SJSA1 (cell line): ENCODE measurements around the gene PNPLA4. TPM values are rescaled to one million over a fixed set of nuclear protein-coding genes. Genes with fewer than 3 reads are reported as not detected.

Experiments used
- DNase-seq, 2 experiments: peaks; one replicate each; pipeline ENCODE4 v3.0.0-alpha.2; 2015 to 2020; ENCODE audit warnings: low spot score in 2 of 2, low read depth in 1 of 2
- H3K27ac ChIP-seq: fragments of 250-450 bp; sonication (Bioruptor Pico); 2 replicates; pipeline ENCODE4 v1.5.1; 2020; ENCODE audit warnings: mild to moderate bottlenecking, moderate library complexity
- H3K27me3 ChIP-seq: fragments of 250-450 bp; sonication (Bioruptor Pico); replicated peaks from 2 replicates; pipeline ENCODE4 v1.5.1; 2020; ENCODE audit warnings: mild to moderate bottlenecking, moderate library complexity
- H3K36me3 ChIP-seq: fragments of 250-450 bp; sonication (Bioruptor Pico); 2 replicates; pipeline ENCODE4 v1.5.1; 2020; ENCODE audit warnings: mild to moderate bottlenecking
- H3K4me1 ChIP-seq: fragments of 250-450 bp; sonication (Bioruptor Pico); replicated peaks from 2 replicates; pipeline ENCODE4 v1.6.1; 2021; ENCODE audit warnings: mild to moderate bottlenecking
- H3K4me3 ChIP-seq: fragments of 250-450 bp; sonication (Bioruptor Pico); 2 replicates; pipeline ENCODE4 v1.5.1; 2020; ENCODE audit warnings: mild to moderate bottlenecking
- H3K9me3 ChIP-seq: fragments of 250-450 bp; sonication (Bioruptor Pico); replicated peaks from 2 replicates; pipeline ENCODE4 v1.5.1; 2020; ENCODE audit warnings: mild to moderate bottlenecking
- total RNA-seq: library from RNA; depleted of rRNA; stranded (reverse); fragments of >200 nt; shearing (Covaris generic); gene quantifications from 2 replicates; pipeline ENCODE4 v1.2.3, GENCODE V29; 2014; rRNA removed

PNPLA4 gene
- total RNA-seq, 1 experiment from 2014 or later, result not detected

DNA sequence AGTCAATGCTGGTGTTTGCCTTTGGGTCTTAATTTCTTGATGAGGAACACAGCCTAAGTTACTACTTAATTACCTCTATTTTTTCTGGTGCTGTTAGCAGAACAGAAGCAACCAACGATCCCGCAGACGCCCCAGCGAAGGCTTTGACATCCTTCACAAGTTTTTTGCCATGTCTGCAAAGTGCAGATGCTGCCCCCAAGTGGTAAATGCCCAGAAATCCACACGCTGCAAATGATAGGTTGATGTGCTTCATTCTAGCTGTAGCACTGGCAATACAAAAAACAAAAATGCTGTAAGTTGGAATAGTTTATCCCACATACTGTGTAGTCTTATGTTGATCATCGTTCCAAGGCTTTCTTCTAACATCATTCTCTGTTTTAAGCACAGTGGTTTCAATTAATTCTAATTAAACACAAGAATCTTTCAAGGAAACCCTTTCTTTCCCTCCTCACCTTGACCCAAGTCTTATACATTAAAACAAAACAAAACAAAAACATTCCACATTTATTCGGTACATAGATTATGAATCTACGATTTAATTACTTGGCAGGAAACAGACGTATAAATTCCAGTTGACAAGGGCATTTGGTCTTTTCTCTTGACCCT is 1.2 kb downstream of the PNPLA4 start:
- Histone ChIP-seq H3K27me3 (no peaks in the 10 kb centered on the region), H3K9me3 (no peaks in the 10 kb centered on the region), H3K36me3 (no peaks in the 10 kb centered on the region), H3K4me3 (no peak overlapping the region), H3K4me1 (no peaks in the 10 kb centered on the region), H3K27ac (no peak overlapping the region)
- DNase-seq, result peak in 1 of 2 experiments; percentile 2

DNA sequence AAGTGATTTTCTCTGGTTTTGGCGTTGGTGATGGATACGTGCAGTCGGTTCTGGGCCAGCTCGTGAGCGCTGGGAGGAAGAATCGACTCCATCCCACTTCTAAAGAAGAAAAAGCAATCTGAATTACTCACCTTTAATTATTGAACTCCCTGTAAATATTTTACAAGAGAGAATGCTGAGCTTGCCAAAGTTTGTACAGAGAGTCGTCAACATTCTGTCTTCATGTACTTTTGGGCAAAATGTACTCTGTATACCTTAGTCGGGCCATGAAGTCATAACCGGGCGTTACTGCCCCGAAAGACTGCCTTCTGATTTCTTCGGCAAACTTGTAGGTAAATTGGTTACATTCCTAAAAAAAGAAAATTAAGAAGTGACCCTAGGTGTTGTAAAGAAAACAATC is 5.5 kb downstream of the PNPLA4 start:
- no peaks in the 10 kb centered on the region for H3K9me3 ChIP-seq
- H3K27me3 ChIP-seq, result no peaks in the 10 kb centered on the region

DNA sequence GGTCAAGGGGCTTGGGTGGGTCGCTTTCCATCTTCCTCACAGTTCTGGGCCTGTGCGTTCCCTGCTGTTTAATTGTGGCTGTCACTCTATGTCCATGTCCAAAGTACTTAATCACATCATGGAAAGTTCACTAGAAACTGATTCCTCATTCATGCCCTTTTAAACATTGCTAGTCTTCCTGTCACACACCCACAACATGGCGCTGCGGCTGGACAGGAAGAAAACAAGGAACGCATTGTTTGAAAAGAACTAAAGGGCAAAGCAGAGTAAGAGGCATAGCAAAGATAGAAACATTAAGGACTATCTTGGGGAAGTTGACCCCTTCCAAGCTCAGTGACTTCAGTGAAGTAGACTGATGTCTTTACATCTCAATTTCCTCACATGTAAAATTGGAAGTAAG is 18.4 kb downstream of the PNPLA4 start:
- no peaks in the 10 kb centered on the region for H3K36me3 ChIP-seq
- no peak overlapping the region for H3K27ac ChIP-seq
- no peaks in the 10 kb centered on the region for H3K9me3 ChIP-seq
- H3K27me3 ChIP-seq, result no peaks in the 10 kb centered on the region
- no peak overlapping the region for H3K4me3 ChIP-seq
- no peaks in the 10 kb centered on the region for H3K4me1 ChIP-seq
- DNase-seq, result no peak

More for the DNA sequence above, 5.5 kb downstream of the PNPLA4 start:
- Histone ChIP-seq H3K4me1 (no peaks in the 10 kb centered on the region), H3K36me3 (no peaks in the 10 kb centered on the region), H3K4me3 (no peak overlapping the region), H3K27ac (no peak overlapping the region)
- no peak for DNase-seq

DNA sequence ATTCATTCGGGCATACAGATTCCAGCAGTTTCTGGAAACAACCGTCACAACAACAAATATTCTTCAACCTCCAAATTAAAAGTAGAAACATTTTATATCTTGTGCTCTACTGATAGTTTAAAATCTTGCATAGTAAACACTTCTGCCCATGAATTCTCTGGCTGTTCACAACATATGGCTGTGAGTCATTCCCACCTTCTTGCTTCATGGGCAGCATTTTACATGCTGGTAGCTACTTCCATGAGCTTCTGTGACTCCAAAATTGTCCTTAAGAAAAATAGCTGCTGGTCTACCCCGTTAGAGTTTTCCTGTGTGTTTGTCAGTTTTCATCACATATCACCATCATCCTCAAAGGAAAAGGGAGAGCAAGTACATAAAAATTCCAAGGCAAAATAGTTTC is 22.7 kb downstream of the PNPLA4 start:
- Histone ChIP-seq H3K27me3 (no peaks in the 10 kb centered on the region), H3K4me3 (no peak overlapping the region), H3K9me3 (no peaks in the 10 kb centered on the region), H3K4me1 (no peaks in the 10 kb centered on the region), H3K36me3 (no peaks in the 10 kb centered on the region), H3K27ac (no peak overlapping the region)
- DNase-seq, result no peak

DNA sequence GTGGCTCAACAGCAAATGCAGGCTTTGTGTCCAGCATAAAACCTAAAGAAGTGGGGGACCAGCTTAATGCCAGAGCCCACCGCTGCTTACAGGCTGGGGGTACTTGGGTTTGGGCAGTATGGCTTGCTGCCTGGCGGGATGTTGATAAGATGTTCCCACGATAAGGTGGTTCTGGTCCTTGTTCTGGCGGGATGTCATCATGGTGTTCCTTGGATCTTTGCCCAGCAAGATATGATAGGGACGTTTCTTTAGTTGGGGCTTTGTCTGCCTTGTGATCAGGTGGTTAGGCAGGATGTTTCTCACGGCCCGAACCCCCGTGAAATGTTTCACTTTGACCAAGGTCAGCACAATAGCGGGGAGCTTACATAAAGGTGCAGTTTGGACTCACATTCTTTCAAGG is 35.3 kb downstream of the PNPLA4 start:
- DNase-seq, result no peak
- H3K27ac ChIP-seq, result no peak overlapping the region
- no peaks in the 10 kb centered on the region for H3K27me3 ChIP-seq

DNA sequence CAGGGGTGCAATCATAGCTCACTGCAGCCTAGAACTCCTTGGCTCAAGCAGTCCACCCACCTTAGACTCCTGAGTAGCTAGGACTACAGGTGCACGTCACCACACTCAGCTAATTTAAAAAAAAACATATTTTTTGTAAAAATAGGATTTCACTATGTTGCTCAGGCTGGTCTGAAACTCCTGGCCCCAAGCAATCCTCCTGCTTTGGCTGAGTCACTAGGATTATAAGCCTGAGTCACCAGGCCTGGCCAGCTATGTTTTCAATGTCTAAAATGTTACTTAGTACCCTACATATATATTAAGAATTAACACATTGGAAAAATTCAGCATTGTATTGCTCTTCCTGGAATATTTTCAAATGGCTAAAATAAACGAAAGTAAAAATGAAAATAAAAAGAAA is 37.5 kb downstream of the PNPLA4 start:
- no peak overlapping the region for H3K4me3 ChIP-seq
- no peaks in the 10 kb centered on the region for H3K27me3 ChIP-seq
- no peaks in the 10 kb centered on the region for H3K36me3 ChIP-seq
- no peaks in the 10 kb centered on the region for H3K4me1 ChIP-seq
- no peak for DNase-seq
- no peak overlapping the region for H3K27ac ChIP-seq
- H3K9me3 ChIP-seq, result no peaks in the 10 kb centered on the region

More for the DNA sequence above, 35.3 kb downstream of the PNPLA4 start:
- H3K4me1 ChIP-seq, result no peaks in the 10 kb centered on the region
- no peak overlapping the region for H3K4me3 ChIP-seq
- H3K36me3 ChIP-seq, result no peaks in the 10 kb centered on the region
- no peaks in the 10 kb centered on the region for H3K9me3 ChIP-seq

DNA sequence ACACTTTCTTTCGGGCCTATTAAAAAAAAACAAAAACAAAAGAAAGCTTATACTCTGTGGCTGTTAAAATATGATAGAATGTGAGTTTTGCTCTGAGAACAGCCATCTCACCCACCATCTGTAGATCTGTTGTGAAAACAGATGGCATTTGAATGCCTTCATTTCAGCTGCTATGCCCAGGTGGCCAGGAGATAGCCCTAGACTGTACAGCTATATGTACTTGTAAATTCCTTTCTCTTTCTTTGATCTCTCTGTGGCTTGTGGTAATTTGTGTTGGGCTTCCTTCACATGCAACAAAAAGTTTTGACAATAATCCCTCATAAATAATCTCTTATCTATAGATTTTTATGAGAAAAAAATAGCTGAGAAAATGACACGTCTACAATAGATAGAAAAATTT is 38.1 kb downstream of the PNPLA4 start:
- Histone ChIP-seq H3K27me3 (no peaks in the 10 kb centered on the region), H3K9me3 (no peaks in the 10 kb centered on the region), H3K27ac (no peak overlapping the region), H3K36me3 (no peaks in the 10 kb centered on the region), H3K4me3 (no peak overlapping the region), H3K4me1 (no peaks in the 10 kb centered on the region)
- no peak for DNase-seq

DNA sequence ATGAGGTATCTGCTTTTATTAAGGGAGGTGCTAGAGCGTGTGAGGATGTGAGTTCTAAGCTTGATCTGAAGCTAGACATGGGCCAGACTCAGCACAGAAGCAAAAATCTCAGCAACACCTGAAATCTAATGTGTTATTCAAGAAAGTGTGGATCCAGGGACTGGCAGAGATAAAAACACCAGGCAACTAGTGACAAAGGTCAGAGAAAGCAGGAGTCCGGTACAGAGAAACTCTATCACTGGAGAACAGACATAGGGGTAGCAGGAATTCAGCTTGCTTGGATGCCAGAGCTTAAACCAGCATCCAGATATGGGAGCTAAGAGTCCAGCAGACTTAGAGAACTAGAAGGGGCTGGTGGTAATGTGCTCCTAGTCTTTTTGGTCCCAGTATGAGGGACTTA is 50.3 kb downstream of the PNPLA4 start:
- no peak for DNase-seq
- H3K27me3 ChIP-seq, result no peaks in the 10 kb centered on the region
- no peaks in the 10 kb centered on the region for H3K4me1 ChIP-seq
- no peaks in the 10 kb centered on the region for H3K36me3 ChIP-seq
- no peak overlapping the region for H3K4me3 ChIP-seq
- no peak overlapping the region for H3K27ac ChIP-seq
- no peaks in the 10 kb centered on the region for H3K9me3 ChIP-seq

DNA sequence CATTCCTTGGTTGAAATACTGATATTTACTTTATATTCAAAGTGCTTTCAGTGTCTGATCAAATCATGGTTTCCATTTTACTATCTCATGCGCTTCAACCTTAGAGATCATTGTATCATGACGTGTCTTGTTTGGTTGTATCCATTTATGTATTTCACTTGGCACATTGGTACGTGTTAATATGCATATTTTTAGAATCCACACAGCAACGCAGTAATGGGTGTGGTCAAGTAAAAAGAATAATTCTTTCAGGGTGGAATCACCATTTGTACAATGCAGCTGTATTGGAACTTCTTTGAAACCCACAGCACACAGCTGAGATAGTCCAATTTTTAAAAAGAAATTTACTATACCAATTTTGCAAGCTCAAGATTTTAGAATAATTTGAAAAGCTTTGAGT is 55.2 kb downstream of the PNPLA4 start:
- no peaks in the 10 kb centered on the region for H3K36me3 ChIP-seq
- H3K4me1 ChIP-seq, result no peaks in the 10 kb centered on the region
- no peaks in the 10 kb centered on the region for H3K9me3 ChIP-seq
- DNase-seq, result no peak
- H3K27ac ChIP-seq, result no peak overlapping the region
- H3K4me3 ChIP-seq, result no peak overlapping the region
- no peaks in the 10 kb centered on the region for H3K27me3 ChIP-seq

DNA sequence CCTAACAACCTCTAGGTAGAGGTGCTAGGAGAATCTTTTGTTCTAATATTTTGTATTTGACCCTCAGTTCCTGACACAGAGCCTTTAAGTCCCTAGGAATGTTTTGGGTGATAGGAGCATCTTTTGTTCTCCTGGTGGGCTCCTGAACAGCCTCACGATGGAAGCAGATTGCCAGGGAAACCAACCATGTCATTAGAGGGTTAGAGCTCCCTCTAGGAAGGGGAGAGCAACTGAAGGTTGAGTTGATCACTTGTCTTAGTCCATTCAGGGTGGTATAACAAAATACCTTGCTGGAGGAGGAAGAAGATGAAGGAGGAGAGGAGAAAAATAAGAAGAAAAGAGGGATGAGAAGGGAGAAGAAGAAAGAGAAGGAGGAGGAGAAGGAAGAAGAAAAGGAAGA is 75.0 kb downstream of the PNPLA4 start:
- no peak for DNase-seq
- no peaks in the 10 kb centered on the region for H3K9me3 ChIP-seq
- no peaks in the 10 kb centered on the region for H3K4me1 ChIP-seq
- no peak overlapping the region for H3K27ac ChIP-seq
- H3K36me3 ChIP-seq, result no peaks in the 10 kb centered on the region
- no peaks in the 10 kb centered on the region for H3K27me3 ChIP-seq
- no peak overlapping the region for H3K4me3 ChIP-seq

Other genes with a start within 250 kb of the PNPLA4 start
- not detected in 2 replicates for gene VCX, start 84.2 kb downstream of the PNPLA4 start, total RNA-seq
- not detected in 2 replicates for gene VCX2, start 243.9 kb upstream of the PNPLA4 start, total RNA-seq